NCI-H1048 (cell line): ENCODE measurements around the gene TRAPPC13.
"Not testable (repeated sequence)": the region's sequence is repeated elsewhere in the genome, so short reads cannot be mapped to it uniquely, and the experiment has no call there.

Experiments
- DNase-seq: peaks from one replicate; lab custom pipeline; 2025; lab: John Stamatoyannopoulos, UW

TRAPPC13 gene

GRCh38 chr5:65676056-65676455 is 51.2 kb downstream of the TRAPPC13 start:
- not testable (repeated sequence) for DNase-seq

GRCh38 chr5:65682148-65682547 is 57.3 kb downstream of the TRAPPC13 start:
- no peak for DNase-seq

GRCh38 chr5:65693121-65693520 is 68.3 kb downstream of the TRAPPC13 start:
- DNase-seq: no peak

GRCh38 chr5:65695162-65695755 is 70.4 kb downstream of the TRAPPC13 start:
- no peak for DNase-seq

- DNase-seq: no peak
Measured at GRCh38 chr5:65695896-65696295, 71.1 kb downstream of the TRAPPC13 start.

- DNase-seq: no peak
Measured at GRCh38 chr5:65696892-65697291, 72.1 kb downstream of the TRAPPC13 start.

GRCh38 chr5:65699338-65699737 is 74.5 kb downstream of the TRAPPC13 start:
- DNase-seq: no peak

- no peak for DNase-seq
Measured at GRCh38 chr5:65702036-65702435, 77.2 kb downstream of the TRAPPC13 start.

- no peak for DNase-seq
Measured at GRCh38 chr5:65704621-65705239, 79.9 kb downstream of the TRAPPC13 start.

- no peak for DNase-seq
Measured at GRCh38 chr5:65707663-65708062, 82.8 kb downstream of the TRAPPC13 start.

- DNase-seq: no peak
Measured at GRCh38 chr5:65708145-65708544, 83.3 kb downstream of the TRAPPC13 start.
